GM23338 (cell line): ENCODE data around the gene ZBTB7C. TPM values are rescaled to one million over a fixed set of nuclear protein-coding genes. Genes with fewer than 3 reads are reported as not detected.

Source experiments
- ATAC-seq: fragments of 200-7000 bp; cut with Tn5 transposase; 3 replicates; pipeline ENCODE4 v1.9.1; 2020
- DNase-seq: peaks from one replicate; pipeline ENCODE4 v3.0.0-alpha.2; 2015; ENCODE audit warnings: low spot score
- H2AFZ ChIP-seq: fragments of 200-600 bp; sonication (generic); 2 replicates; pipeline ENCODE4 v1.8.0; 2016; ENCODE audit warnings: antibody characterized with exemption, mild to moderate bottlenecking, moderate library complexity
- H3F3A ChIP-seq: fragments of 200-600 bp; sonication (generic); replicated peaks from 2 replicates; pipeline ENCODE4 v1.8.0; 2017; ENCODE audit warnings: antibody characterized with exemption, mixed run types, low read depth
- H3K27ac ChIP-seq: fragments of 200-600 bp; sonication (generic); 2 replicates; pipeline ENCODE4 v1.6.1; 2016; ENCODE audit warnings: low read depth
- H3K27me3 ChIP-seq: fragments of 200-600 bp; sonication (generic); 2 replicates; pipeline ENCODE4 v1.8.0; 2016; ENCODE audit warnings: mild to moderate bottlenecking, mixed run types, moderate library complexity; ENCODE audit not compliant: insufficient read depth
- H3K36me3 ChIP-seq: fragments of 200-600 bp; sonication (generic); 2 replicates; pipeline ENCODE4 v1.8.0; 2016; ENCODE audit warnings: mild to moderate bottlenecking; ENCODE audit not compliant: insufficient read depth
- H3K4me1 ChIP-seq: fragments of 200-600 bp; sonication (generic); 2 replicates; pipeline ENCODE4 v1.8.0; 2016; ENCODE audit warnings: mild to moderate bottlenecking, moderate library complexity; ENCODE audit not compliant: insufficient read depth
- H3K4me2 ChIP-seq: fragments of 200-600 bp; sonication (generic); 2 replicates; pipeline ENCODE4 v1.7.1; 2017; ENCODE audit warnings: mixed run types
- H3K4me3 ChIP-seq: fragments of 200-600 bp; sonication (generic); 2 replicates; pipeline ENCODE4 v1.6.1; 2016; ENCODE audit warnings: mixed run types
- H3K79me2 ChIP-seq: fragments of 200-600 bp; sonication (generic); replicated peaks from 2 replicates; pipeline ENCODE4 v1.8.0; 2017; ENCODE audit warnings: mild to moderate bottlenecking; ENCODE audit not compliant: insufficient read depth
- H3K9me2 ChIP-seq: fragments of 200-600 bp; sonication (generic); 2 replicates; pipeline ENCODE4 v1.8.0; 2017; ENCODE audit not compliant: insufficient read depth
- H4K20me1 ChIP-seq: fragments of 200-600 bp; sonication (generic); replicated peaks from 2 replicates; pipeline ENCODE4 v1.8.0; 2017; ENCODE audit warnings: mild to moderate bottlenecking; ENCODE audit not compliant: insufficient read depth
- H3K27ac Mint-ChIP-seq: 2 replicates; pipeline ENCODE4 v1.8.0; 2020; ENCODE audit warnings: inconsistent platforms, mild to moderate bottlenecking, moderate library complexity, mixed read lengths
- H3K27me3 Mint-ChIP-seq: 3 replicates; pipeline ENCODE4 v1.8.0; 2022; ENCODE audit warnings: low read depth, mild to moderate bottlenecking, moderate library complexity, mixed read lengths, inconsistent platforms; ENCODE audit not compliant: insufficient read depth, poor library complexity
- H3K36me3 Mint-ChIP-seq: 3 replicates; pipeline ENCODE4 v1.8.0; 2021; ENCODE audit warnings: low read depth, mild to moderate bottlenecking, inconsistent platforms, moderate library complexity, mixed read lengths
- H3K4me1 Mint-ChIP-seq: 3 replicates; pipeline ENCODE4 v1.8.0; 2020; ENCODE audit warnings: mild to moderate bottlenecking, inconsistent platforms, mixed read lengths
- H3K4me3 Mint-ChIP-seq: 3 replicates; pipeline ENCODE4 v1.8.0; 2021; ENCODE audit warnings: moderate library complexity, mild to moderate bottlenecking, inconsistent platforms, mixed read lengths
- H3K9me3 Mint-ChIP-seq: 3 replicates; pipeline ENCODE4 v1.8.0; 2020; ENCODE audit warnings: moderate library complexity, mild to moderate bottlenecking, inconsistent platforms, mixed read lengths
- EZH2 ChIP-seq: fragments of 200-600 bp; sonication (generic); IDR thresholded peaks from one replicate; pipeline ENCODE4 v1.8.0; 2017; ENCODE audit warnings: antibody characterized with exemption, mild to moderate bottlenecking, low read depth; ENCODE audit not compliant: unreplicated experiment
- EZH2phosphoT487 ChIP-seq: fragments of 200-600 bp; sonication (generic); IDR thresholded peaks from one replicate; pipeline ENCODE4 v1.8.1; 2018; ENCODE audit warnings: antibody characterized with exemption; ENCODE audit not compliant: unreplicated experiment
- JUNB ChIP-seq: IDR thresholded peaks from one replicate; pipeline ENCODE4 v1.6.1; 2016; ENCODE audit warnings: antibody characterized with exemption; ENCODE audit not compliant: unreplicated experiment
- NANOG ChIP-seq: IDR thresholded peaks from 2 replicates; pipeline ENCODE4 v1.6.1; 2016; ENCODE audit warnings: antibody characterized with exemption, borderline replicate concordance
- POLR2AphosphoS5 ChIP-seq: IDR thresholded peaks from 2 replicates; pipeline ENCODE4 v1.6.1; 2016; ENCODE audit warnings: antibody characterized with exemption, low read depth
- STAT1 ChIP-seq: IDR thresholded peaks from one replicate; pipeline ENCODE4 v1.6.1; 2016; ENCODE audit warnings: antibody characterized with exemption; ENCODE audit not compliant: unreplicated experiment
- ZNF114 ChIP-seq: fragments of 250-450 bp; sonication (Bioruptor Pico); IDR thresholded peaks from 2 replicates; pipeline ENCODE4 v1.5.0; 2020; ENCODE audit warnings: mild to moderate bottlenecking, moderate library complexity
- ZNF331 ChIP-seq: fragments of 250-450 bp; sonication (Bioruptor Pico); IDR thresholded peaks from 2 replicates; pipeline ENCODE4 v1.5.0; 2020; ENCODE audit warnings: low read depth, mild to moderate bottlenecking, moderate library complexity
- polyA plus RNA-seq: library from polyadenylated mRNA; unstranded; fragments of >200 nt; fragmentation: Nextera tagmentation; extraction: Ambion mirVana; gene quantifications from 2 replicates; pipeline ENCODE4 v1.2.1, GENCODE V29; 2016
- total RNA-seq: library from RNA; depleted of rRNA; stranded (reverse); fragments of >200 nt; shearing (Covaris generic); gene quantifications from 2 replicates; pipeline ENCODE4 v1.2.3, GENCODE V29; 2014
- TF ChIP-seq, protein P1 (sequence below): fragments of 250-450 bp; sonication (Bioruptor Pico); IDR thresholded peaks from 2 replicates; pipeline ENCODE4 v1.5.0; 2020; ENCODE audit warnings: mild to moderate bottlenecking, moderate library complexity

The ZBTB7C gene
- total and polyA plus RNA-seq, 2 experiments from 2014 or later: 0.03 to 0.14 TPM

DNA sequence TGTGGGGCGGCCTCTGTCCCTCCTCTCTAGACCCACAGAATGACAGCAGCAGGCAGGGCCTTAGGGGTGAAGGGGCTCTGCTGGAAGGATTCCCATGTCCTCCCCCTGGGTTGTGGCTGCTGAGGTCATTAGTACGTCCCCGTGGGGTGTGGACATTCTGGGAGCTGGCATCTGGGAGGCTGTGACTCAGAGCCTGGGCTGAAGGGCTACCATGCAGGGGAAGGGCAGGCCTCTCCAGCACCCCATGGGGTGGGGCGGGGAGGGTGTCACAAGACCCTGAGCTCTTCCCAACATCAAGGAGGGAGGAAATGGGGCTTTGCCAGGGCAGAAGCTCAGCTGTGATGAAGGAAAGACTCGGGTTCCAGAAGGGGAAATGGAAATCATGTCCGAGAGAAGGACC lies 373.0 kb downstream of the ZBTB7C start:
- ATAC-seq (no peak), DNase-seq (no peak)
- Histone ChIP-seq H3K4me3 (no peak overlapping the region), H3K4me1 (no peaks in the 10 kb centered on the region), H3K4me2 (no peak overlapping the region), H3K27me3 (no peaks in the 10 kb centered on the region), H3F3A (no peaks in the 10 kb centered on the region), H3K9me2 (no peaks in the 10 kb centered on the region), H2AFZ (no peak overlapping the region), H3K36me3 (no peaks in the 10 kb centered on the region), H4K20me1 (no peaks in the 10 kb centered on the region), H3K27ac (no peak overlapping the region), H3K79me2 (no peaks in the 10 kb centered on the region)
- H3K4me1 Mint-ChIP-seq: peaks cover 3% of the 10 kb centered on the region; the same call in 1 of the 3 replicates
- no peak overlapping the region for H3K4me3 Mint-ChIP-seq
- no peaks in the 10 kb centered on the region for H3K36me3 Mint-ChIP-seq
- TF ChIP-seq, protein P1, sequence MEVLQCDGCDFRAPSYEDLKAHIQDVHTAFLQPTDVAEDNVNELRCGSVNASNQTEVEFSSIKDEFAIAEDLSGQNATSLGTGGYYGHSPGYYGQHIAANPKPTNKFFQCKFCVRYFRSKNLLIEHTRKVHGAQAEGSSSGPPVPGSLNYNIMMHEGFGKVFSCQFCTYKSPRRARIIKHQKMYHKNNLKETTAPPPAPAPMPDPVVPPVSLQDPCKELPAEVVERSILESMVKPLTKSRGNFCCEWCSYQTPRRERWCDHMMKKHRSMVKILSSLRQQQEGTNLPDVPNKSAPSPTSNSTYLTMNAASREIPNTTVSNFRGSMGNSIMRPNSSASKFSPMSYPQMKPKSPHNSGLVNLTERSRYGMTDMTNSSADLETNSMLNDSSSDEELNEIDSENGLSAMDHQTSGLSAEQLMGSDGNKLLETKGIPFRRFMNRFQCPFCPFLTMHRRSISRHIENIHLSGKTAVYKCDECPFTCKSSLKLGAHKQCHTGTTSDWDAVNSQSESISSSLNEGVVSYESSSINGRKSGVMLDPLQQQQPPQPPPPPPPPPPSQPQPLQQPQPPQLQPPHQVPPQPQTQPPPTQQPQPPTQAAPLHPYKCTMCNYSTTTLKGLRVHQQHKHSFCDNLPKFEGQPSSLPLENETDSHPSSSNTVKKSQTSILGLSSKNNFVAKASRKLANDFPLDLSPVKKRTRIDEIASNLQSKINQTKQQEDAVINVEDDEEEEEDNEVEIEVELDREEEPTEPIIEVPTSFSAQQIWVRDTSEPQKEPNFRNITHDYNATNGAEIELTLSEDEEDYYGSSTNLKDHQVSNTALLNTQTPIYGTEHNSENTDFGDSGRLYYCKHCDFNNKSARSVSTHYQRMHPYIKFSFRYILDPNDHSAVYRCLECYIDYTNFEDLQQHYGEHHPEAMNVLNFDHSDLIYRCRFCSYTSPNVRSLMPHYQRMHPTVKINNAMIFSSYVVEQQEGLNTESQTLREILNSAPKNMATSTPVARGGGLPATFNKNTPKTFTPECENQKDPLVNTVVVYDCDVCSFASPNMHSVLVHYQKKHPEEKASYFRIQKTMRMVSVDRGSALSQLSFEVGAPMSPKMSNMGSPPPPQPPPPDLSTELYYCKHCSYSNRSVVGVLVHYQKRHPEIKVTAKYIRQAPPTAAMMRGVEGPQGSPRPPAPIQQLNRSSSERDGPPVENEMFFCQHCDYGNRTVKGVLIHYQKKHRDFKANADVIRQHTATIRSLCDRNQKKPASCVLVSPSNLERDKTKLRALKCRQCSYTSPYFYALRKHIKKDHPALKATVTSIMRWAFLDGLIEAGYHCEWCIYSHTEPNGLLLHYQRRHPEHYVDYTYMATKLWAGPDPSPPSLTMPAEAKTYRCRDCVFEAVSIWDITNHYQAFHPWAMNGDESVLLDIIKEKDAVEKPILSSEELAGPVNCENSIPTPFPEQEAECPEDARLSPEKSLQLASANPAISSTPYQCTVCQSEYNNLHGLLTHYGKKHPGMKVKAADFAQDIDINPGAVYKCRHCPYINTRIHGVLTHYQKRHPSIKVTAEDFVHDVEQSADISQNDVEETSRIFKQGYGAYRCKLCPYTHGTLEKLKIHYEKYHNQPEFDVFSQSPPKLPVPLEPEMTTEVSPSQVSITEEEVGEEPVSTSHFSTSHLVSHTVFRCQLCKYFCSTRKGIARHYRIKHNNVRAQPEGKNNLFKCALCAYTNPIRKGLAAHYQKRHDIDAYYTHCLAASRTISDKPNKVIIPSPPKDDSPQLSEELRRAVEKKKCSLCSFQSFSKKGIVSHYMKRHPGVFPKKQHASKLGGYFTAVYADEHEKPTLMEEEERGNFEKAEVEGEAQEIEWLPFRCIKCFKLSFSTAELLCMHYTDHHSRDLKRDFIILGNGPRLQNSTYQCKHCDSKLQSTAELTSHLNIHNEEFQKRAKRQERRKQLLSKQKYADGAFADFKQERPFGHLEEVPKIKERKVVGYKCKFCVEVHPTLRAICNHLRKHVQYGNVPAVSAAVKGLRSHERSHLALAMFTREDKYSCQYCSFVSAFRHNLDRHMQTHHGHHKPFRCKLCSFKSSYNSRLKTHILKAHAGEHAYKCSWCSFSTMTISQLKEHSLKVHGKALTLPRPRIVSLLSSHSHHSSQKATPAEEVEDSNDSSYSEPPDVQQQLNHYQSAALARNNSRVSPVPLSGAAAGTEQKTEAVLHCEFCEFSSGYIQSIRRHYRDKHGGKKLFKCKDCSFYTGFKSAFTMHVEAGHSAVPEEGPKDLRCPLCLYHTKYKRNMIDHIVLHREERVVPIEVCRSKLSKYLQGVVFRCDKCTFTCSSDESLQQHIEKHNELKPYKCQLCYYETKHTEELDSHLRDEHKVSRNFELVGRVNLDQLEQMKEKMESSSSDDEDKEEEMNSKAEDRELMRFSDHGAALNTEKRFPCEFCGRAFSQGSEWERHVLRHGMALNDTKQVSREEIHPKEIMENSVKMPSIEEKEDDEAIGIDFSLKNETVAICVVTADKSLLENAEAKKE (CRISPR knock-in tag): no peak
- TF ChIP-seq ZNF114 (no peak), EZH2phosphoT487 (no peak), NANOG (no peak), EZH2 (no peak), ZNF331 (no peak), POLR2AphosphoS5 (no peak), JUNB (no peak)
- no peaks in the 10 kb centered on the region for H3K9me3 Mint-ChIP-seq
- no peak overlapping the region for H3K27ac Mint-ChIP-seq
- H3K27me3 Mint-ChIP-seq: peaks cover 6% of the 10 kb centered on the region

DNA sequence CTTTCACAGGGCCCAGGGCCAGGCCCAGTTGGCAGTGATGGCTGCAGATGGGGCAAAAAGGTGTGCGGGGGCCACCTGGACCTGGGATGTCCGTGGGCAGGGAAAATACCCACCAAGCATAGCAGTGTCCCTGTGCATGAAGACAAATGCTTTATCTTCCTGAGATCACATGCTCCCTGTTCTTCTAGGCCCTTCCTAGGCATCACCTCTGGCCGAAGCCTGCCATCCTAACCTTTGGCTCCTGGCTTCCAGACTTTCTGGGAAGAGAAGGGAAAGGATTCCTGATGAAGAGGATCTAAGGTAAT lies 373.7 kb downstream of the ZBTB7C start:
- Histone ChIP-seq H3K79me2 (no peaks in the 10 kb centered on the region), H3K4me2 (no peak overlapping the region), H3K4me3 (no peak overlapping the region), H2AFZ (no peak overlapping the region), H4K20me1 (no peaks in the 10 kb centered on the region), H3K4me1 (no peaks in the 10 kb centered on the region), H3K36me3 (no peaks in the 10 kb centered on the region), H3K9me2 (no peaks in the 10 kb centered on the region), H3F3A (no peaks in the 10 kb centered on the region), H3K27me3 (no peaks in the 10 kb centered on the region), H3K27ac (no peak overlapping the region)
- Mint-ChIP-seq H3K36me3 (no peaks in the 10 kb centered on the region), H3K4me3 (no peak overlapping the region), H3K27ac (no peak overlapping the region), H3K4me1 (peaks cover 3% of the 10 kb centered on the region; the same call in 1 of the 3 replicates), H3K27me3 (peaks cover 6% of the 10 kb centered on the region), H3K9me3 (no peaks in the 10 kb centered on the region)
- DNase-seq (no peak), ATAC-seq (no peak)
- TF ChIP-seq, protein P1 (CRISPR knock-in tag): no peak
- TF ChIP-seq STAT1: no peak
